Suprapubic skin (tissue), 4 donors: ENCODE results near the gene SLC39A6. TPM values are rescaled to one million over a fixed set of nuclear protein-coding genes. Genes with fewer than 3 reads are reported as not detected.
"Not testable (repeated sequence)": the region's sequence is repeated elsewhere in the genome, so short reads cannot be mapped to it uniquely, and the experiment has no call there.

Source experiments
- DNase-seq, 2 donors: peaks; one replicate each; pipeline ENCODE4 v3.0.0-alpha.2; 2019; ENCODE audit warnings: low spot score in 2 of 2
- H3K27ac ChIP-seq: fragments of 200-600 bp; sonication (generic); one replicate; pipeline ENCODE4 v1.5.1; 2019
- H3K27me3 ChIP-seq: fragments of 200-600 bp; sonication (generic); one replicate; pipeline ENCODE4 v1.5.1; 2019
- H3K36me3 ChIP-seq: fragments of 200-600 bp; sonication (generic); one replicate; pipeline ENCODE4 v1.5.1; 2019
- H3K4me1 ChIP-seq: fragments of 200-600 bp; sonication (generic); one replicate; pipeline ENCODE4 v1.5.1; 2019
- H3K4me3 ChIP-seq: fragments of 200-600 bp; sonication (generic); one replicate; pipeline ENCODE4 v1.5.1; 2019; ENCODE audit warnings: mild to moderate bottlenecking
- H3K9me3 ChIP-seq: fragments of 200-600 bp; sonication (generic); one replicate; pipeline ENCODE4 v1.5.1; 2019
- CTCF ChIP-seq, 2 donors: fragments of 200-600 bp in 1 of 2; fragments of 450-650 bp in 1 of 2; sonication (generic) in 1 of 2; IDR thresholded peaks; one replicate each; pipeline ENCODE4 v1.5.1; 2016 to 2019; ENCODE audit warnings: antibody characterized with exemption in 2 of 2, mild to moderate bottlenecking in 1 of 2, moderate library complexity in 1 of 2
- EP300 ChIP-seq: sonication (generic); formaldehyde crosslinking; IDR thresholded peaks from one replicate; pipeline ENCODE4 v1.6.1; 2017; ENCODE audit warnings: antibody characterized with exemption
- POLR2A ChIP-seq, 2 donors: fragments of 450-650 bp; IDR thresholded peaks; one replicate each; pipeline ENCODE4 v1.6.1; 2017; ENCODE audit warnings: antibody characterized with exemption in 2 of 2, mild to moderate bottlenecking in 2 of 2, moderate library complexity in 2 of 2
- POLR2AphosphoS5 ChIP-seq, 3 donors: sonication (generic); formaldehyde crosslinking; IDR thresholded peaks; one replicate each; pipeline ENCODE4 v1.6.1; 2017; ENCODE audit warnings: antibody characterized with exemption in 3 of 3
- WGBS: methylation state at CpG from one replicate; pipeline ENCODE4 v1.1.5; 2018; 5-methylcytosine and 5-hydroxymethylcytosine counted together
- total RNA-seq, 4 donors: library from RNA; depleted of rRNA; stranded (reverse); fragments of >200 nt; gene quantifications; one replicate each; pipeline ENCODE4 v1.1.0, GENCODE V29; 2016

The SLC39A6 gene
- total RNA-seq, 4 donors from 2014 or later: 44.3 to 107 (median 97.8) TPM

- 60% methylated on average over 5 of the region's 5 CpGs for WGBS
- peaks cover 89% of the 10 kb centered on the region for H3K36me3 ChIP-seq
- H3K27ac ChIP-seq: no peak overlapping the region
- no peak for DNase-seq
- H3K4me1 ChIP-seq: no peaks in the 10 kb centered on the region
- H3K27me3 ChIP-seq: no peaks in the 10 kb centered on the region
- no peaks in the 10 kb centered on the region for H3K9me3 ChIP-seq
- H3K4me3 ChIP-seq: no peak overlapping the region
- TF ChIP-seq EP300 (no peak), POLR2AphosphoS5 (IDR thresholded peaks at IDR 0.05) (no peak), POLR2A (IDR thresholded peaks at IDR 0.05) (no peak)
Observed at GRCh38 chr18:36169938-36170337, 40.8 kb upstream of the SLC39A6 start.

GRCh38 chr18:36168296-36168695, 39.2 kb upstream of the SLC39A6 start:
- peaks cover 92% of the 10 kb centered on the region for H3K36me3 ChIP-seq
- not testable (repeated sequence) for H3K27ac ChIP-seq, H3K4me3 ChIP-seq, H3K4me1 ChIP-seq, H3K27me3 ChIP-seq, DNase-seq, H3K9me3 ChIP-seq
- 93% methylated on average over 3 of the region's 3 CpGs for WGBS

GRCh38 chr18:36167692-36168218, 38.6 kb upstream of the SLC39A6 start:
- no peak for TF ChIP-seq POLR2AphosphoS5 (IDR thresholded peaks at IDR 0.05)
- no peak for TF ChIP-seq EP300
- no peak for TF ChIP-seq POLR2A (IDR thresholded peaks at IDR 0.05)
- TF ChIP-seq CTCF (IDR thresholded peaks at IDR 0.05): no peak
- Histone ChIP-seq H3K27ac (no peak overlapping the region), H3K4me1 (no peaks in the 10 kb centered on the region), H3K36me3 (peaks cover 96% of the 10 kb centered on the region), H3K27me3 (no peaks in the 10 kb centered on the region), H3K9me3 (no peaks in the 10 kb centered on the region), H3K4me3 (no peak overlapping the region)
- 92% methylated on average over 3 of the region's 3 CpGs for WGBS
- no peak for DNase-seq

GRCh38 chr18:36162981-36163380, 33.8 kb upstream of the SLC39A6 start:
- H3K4me3 ChIP-seq: no peak overlapping the region
- H3K4me1 ChIP-seq: no peaks in the 10 kb centered on the region
- no peaks in the 10 kb centered on the region for H3K27me3 ChIP-seq
- WGBS: 84% methylated on average over 1 of the region's 1 CpG
- DNase-seq: no peak
- no peak overlapping the region for H3K27ac ChIP-seq
- H3K9me3 ChIP-seq: no peaks in the 10 kb centered on the region
- TF ChIP-seq CTCF (IDR thresholded peaks at IDR 0.05): no peak
- TF ChIP-seq POLR2AphosphoS5 (IDR thresholded peaks at IDR 0.05): no peak
- TF ChIP-seq POLR2A (IDR thresholded peaks at IDR 0.05): no peak
- no peak for TF ChIP-seq EP300
- peaks cover 97% of the 10 kb centered on the region for H3K36me3 ChIP-seq

- TF ChIP-seq POLR2AphosphoS5 (IDR thresholded peaks at IDR 0.05) (no peak), CTCF (IDR thresholded peaks at IDR 0.05) (no peak), POLR2A (IDR thresholded peaks at IDR 0.05) (no peak), EP300 (no peak)
- 73% methylated on average over 4 of the region's 4 CpGs for WGBS
- Histone ChIP-seq H3K27ac (no peak overlapping the region), H3K27me3 (no peaks in the 10 kb centered on the region), H3K4me3 (no peak overlapping the region), H3K36me3 (peaks cover 97% of the 10 kb centered on the region), H3K9me3 (no peaks in the 10 kb centered on the region), H3K4me1 (no peaks in the 10 kb centered on the region)
- no peak for DNase-seq
Observed at GRCh38 chr18:36160959-36161371, 31.8 kb upstream of the SLC39A6 start.

GRCh38 chr18:36158266-36158867, 29.2 kb upstream of the SLC39A6 start:
- no peaks in the 10 kb centered on the region for H3K4me1 ChIP-seq
- no peak for TF ChIP-seq POLR2AphosphoS5 (IDR thresholded peaks at IDR 0.05)
- no peak for TF ChIP-seq POLR2A (IDR thresholded peaks at IDR 0.05)
- no peak for TF ChIP-seq EP300
- no peak for TF ChIP-seq CTCF (IDR thresholded peaks at IDR 0.05)
- H3K36me3 ChIP-seq: peaks cover 97% of the 10 kb centered on the region
- no peak overlapping the region for H3K27ac ChIP-seq
- 86% methylated on average over 5 of the region's 5 CpGs for WGBS
- no peaks in the 10 kb centered on the region for H3K9me3 ChIP-seq
- no peak for DNase-seq
- H3K4me3 ChIP-seq: no peak overlapping the region
- no peaks in the 10 kb centered on the region for H3K27me3 ChIP-seq
